Esophagus (tissue), 2 donors: ENCODE results near the gene CD44. TPM values are rescaled to one million over a fixed set of nuclear protein-coding genes. Genes with fewer than 3 reads are reported as not detected.

Experiments
- H3K27ac ChIP-seq, 2 donors: one replicate each; pipeline ENCODE4 v1.5.1; 2013; ENCODE audit warnings: low read depth in 2 of 2, mild to moderate bottlenecking in 2 of 2, inconsistent platforms in 1 of 2, low read length in 1 of 2, moderate library complexity in 1 of 2
- H3K27me3 ChIP-seq, 2 donors: one replicate each; pipeline ENCODE4 v1.6.1; 2013; ENCODE audit warnings: low read length in 2 of 2, control low read depth in 1 of 2, mild to moderate bottlenecking in 1 of 2; ENCODE audit not compliant: insufficient read depth in 2 of 2, control insufficient read depth in 1 of 2
- H3K36me3 ChIP-seq, 2 donors: one replicate each; pipeline ENCODE4 v1.6.1; 2013; ENCODE audit warnings: low read length in 1 of 2; ENCODE audit not compliant: control insufficient read depth in 2 of 2, insufficient read depth in 2 of 2
- H3K4me1 ChIP-seq, 2 donors: one replicate each; pipeline ENCODE4 v1.6.1; 2013; ENCODE audit warnings: low read length in 1 of 2; ENCODE audit not compliant: control insufficient read depth in 2 of 2, insufficient read depth in 2 of 2
- H3K4me3 ChIP-seq, 2 donors: one replicate each; pipeline ENCODE4 v1.5.1; 2013; ENCODE audit warnings: low read length in 2 of 2, mild to moderate bottlenecking in 2 of 2, low read depth in 1 of 2, moderate library complexity in 1 of 2
- H3K9me3 ChIP-seq, 2 donors: one replicate each; pipeline ENCODE4 v1.6.1; 2013; ENCODE audit warnings: mild to moderate bottlenecking in 2 of 2, low read depth in 1 of 2, low read length in 1 of 2, moderate library complexity in 1 of 2; ENCODE audit not compliant: control insufficient read depth in 2 of 2, insufficient read depth in 1 of 2
- WGBS, 2 donors: extraction: QIAGEN DNeasy Blood & Tissue Kit; methylation state at CpG; one replicate each; pipeline ENCODE4 v1.1.7; 2013; 5-methylcytosine and 5-hydroxymethylcytosine counted together
- polyA plus RNA-seq, 2 donors: library from polyadenylated mRNA; stranded (reverse); fragments of 200-250 nt; gene quantifications; one replicate each; pipeline ENCODE4 v1.2.3, GENCODE V29; 2013
- donor health status: healthy with polysubstance abuse.
- donor health status: Bipolar disorder and iron deficiency.

Gene CD44
- polyA plus RNA-seq, 2 donors: 130 to 161 TPM

- Histone ChIP-seq H3K27me3 (no peaks in the 10 kb centered on the region), H3K9me3 (no peaks in the 10 kb centered on the region), H3K4me1 (peaks cover under 1 to 12% of the 10 kb centered on the region in 2 donors), H3K27ac (no peak overlapping the region), H3K4me3 (no peak overlapping the region), H3K36me3 (no peaks in the 10 kb centered on the region)
- 75 to 86% methylated on average over 3 of the region's 3 CpGs for WGBS, 2 donors
Observed at GRCh38 chr11:35160902-35161597, 22.1 kb downstream of the CD44 start.

GRCh38 chr11:35162745-35163144 is 23.8 kb downstream of the CD44 start:
- 77 to 89% methylated on average over 2 of the region's 2 CpGs for WGBS, 2 donors
- Histone ChIP-seq H3K27me3 (no peaks in the 10 kb centered on the region), H3K36me3 (no peaks in the 10 kb centered on the region), H3K9me3 (no peaks in the 10 kb centered on the region), H3K27ac (peak overlapping the region; percentile 22 to 41), H3K4me1 (peaks cover 9 to 22% of the 10 kb centered on the region in 2 donors), H3K4me3 (no peak overlapping the region)

GRCh38 chr11:35163209-35163608 is 24.2 kb downstream of the CD44 start:
- 48 to 63% methylated on average over 2 of the region's 2 CpGs for WGBS, 2 donors
- H3K4me3 ChIP-seq: no peak overlapping the region
- H3K27me3 ChIP-seq: no peaks in the 10 kb centered on the region
- H3K4me1 ChIP-seq: peaks cover 10 to 20% of the 10 kb centered on the region in 2 donors
- H3K27ac ChIP-seq: peak overlapping the region in 1 of 2 donors; percentile 22
- H3K36me3 ChIP-seq: no peaks in the 10 kb centered on the region
- no peaks in the 10 kb centered on the region for H3K9me3 ChIP-seq

GRCh38 chr11:35163702-35164496 is 24.9 kb downstream of the CD44 start:
- 51 to 59% methylated on average over 3 of the region's 3 CpGs for WGBS, 2 donors
- Histone ChIP-seq H3K27me3 (no peaks in the 10 kb centered on the region), H3K4me1 (peaks cover 10 to 20% of the 10 kb centered on the region in 2 donors), H3K9me3 (no peaks in the 10 kb centered on the region), H3K4me3 (no peak overlapping the region), H3K27ac (peak overlapping the region in 1 of 2 donors; percentile 30), H3K36me3 (no peaks in the 10 kb centered on the region)

GRCh38 chr11:35165030-35165422 is 26.1 kb downstream of the CD44 start:
- Histone ChIP-seq H3K4me3 (no peak overlapping the region), H3K27me3 (no peaks in the 10 kb centered on the region), H3K9me3 (no peaks in the 10 kb centered on the region), H3K4me1 (peaks cover 10 to 20% of the 10 kb centered on the region in 2 donors), H3K27ac (peak overlapping the region in 1 of 2 donors; percentile 36), H3K36me3 (no peaks in the 10 kb centered on the region)
- WGBS, 2 donors: 59 to 72% methylated on average over 1 of the region's 1 CpG

- 54% methylated on average over 8 of the region's 8 CpGs for WGBS, 2 donors
- Histone ChIP-seq H3K27ac (peak overlapping the region; percentile 58 to 74), H3K9me3 (no peaks in the 10 kb centered on the region), H3K36me3 (peaks cover 0 to 2% of the 10 kb centered on the region in 2 donors), H3K4me3 (no peak overlapping the region), H3K27me3 (no peaks in the 10 kb centered on the region), H3K4me1 (peaks cover 10 to 23% of the 10 kb centered on the region in 2 donors)
Observed at GRCh38 chr11:35165423-35166368, 26.7 kb downstream of the CD44 start.

GRCh38 chr11:35166369-35167360 is 27.7 kb downstream of the CD44 start:
- Histone ChIP-seq H3K4me1 (peaks cover 10 to 23% of the 10 kb centered on the region in 2 donors), H3K27ac (peak overlapping the region; percentile 36 to 74), H3K9me3 (no peaks in the 10 kb centered on the region), H3K27me3 (no peaks in the 10 kb centered on the region), H3K4me3 (no peak overlapping the region), H3K36me3 (peaks cover 0 to 2% of the 10 kb centered on the region in 2 donors)
- 52 to 55% methylated on average over 11 of the region's 11 CpGs for WGBS, 2 donors

GRCh38 chr11:35167426-35167954 is 28.5 kb downstream of the CD44 start:
- peak overlapping the region; percentile 11 to 85 for H3K27ac ChIP-seq
- H3K9me3 ChIP-seq: no peaks in the 10 kb centered on the region
- H3K36me3 ChIP-seq: peaks cover 0 to 2% of the 10 kb centered on the region in 2 donors
- no peak overlapping the region for H3K4me3 ChIP-seq
- WGBS, 2 donors: 54 to 75% methylated on average over 2 of the region's 2 CpGs
- H3K4me1 ChIP-seq: peaks cover 10 to 23% of the 10 kb centered on the region in 2 donors
- H3K27me3 ChIP-seq: no peaks in the 10 kb centered on the region
